Measurements from ENCODE around the gene GPATCH3. TPM values are rescaled to one million over a fixed set of nuclear protein-coding genes. Genes with fewer than 3 reads are reported as not detected.

GPATCH3 gene
- polyA plus RNA-seq, 3 donors = 14.8 to 15.0 (median 15.0) TPM

DNA sequence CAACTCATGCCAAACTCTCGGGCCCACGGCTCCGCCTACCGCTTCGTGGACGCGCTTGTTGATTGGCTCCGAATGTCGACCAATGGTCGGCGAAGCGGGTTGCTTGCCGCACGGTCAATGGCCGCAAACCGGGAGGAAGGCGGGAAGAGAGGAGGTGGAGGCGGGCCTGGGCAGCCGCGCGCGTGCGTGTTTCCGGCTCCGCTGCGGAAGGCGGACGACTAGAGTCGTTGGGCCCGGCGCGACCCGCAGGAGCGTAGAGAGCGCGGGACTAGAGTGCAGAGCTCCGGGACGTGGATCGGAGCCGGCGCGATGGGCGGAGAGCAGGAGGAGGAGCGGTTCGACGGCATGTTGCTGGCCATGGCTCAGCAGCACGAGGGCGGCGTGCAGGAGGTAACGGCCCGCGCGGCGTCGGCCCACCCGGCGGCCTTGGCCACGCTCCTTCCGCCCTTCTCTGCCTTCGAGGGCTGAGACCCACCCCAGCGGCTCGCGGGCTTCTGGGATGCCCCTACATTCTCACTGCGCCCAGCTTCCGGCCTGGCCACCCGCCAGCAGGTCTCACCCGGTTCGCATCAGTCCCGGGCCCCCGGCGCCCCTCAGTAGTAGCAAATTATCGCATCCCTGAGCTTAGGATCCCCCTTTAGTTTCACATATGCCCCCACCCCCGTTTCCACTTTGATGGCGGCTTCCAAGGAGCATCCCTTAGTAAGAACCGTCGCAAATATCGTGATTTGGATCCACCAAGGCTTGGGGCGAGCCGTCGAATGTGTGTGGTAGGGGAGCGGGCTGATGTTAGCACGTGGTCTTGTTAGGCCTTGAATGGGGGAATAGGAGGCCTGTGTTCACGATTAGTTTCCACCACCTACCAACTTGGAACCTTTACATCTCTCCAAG, 21.5 kb upstream of the GPATCH3 start, which contains the start of gene NUDC:
Gene NUDC, plus strand, starts transcription at position 204 of the 891 bp plus-strand sequence. Its CDS starts 106 bp downstream, at position 310.
- DNase-seq (ENCODE audit: extremely low read depth in 1 of 11, low read depth in 9 of 11, low spot score in 4 of 11) = peak; percentile 86 to 97 (median 93)

DNA sequence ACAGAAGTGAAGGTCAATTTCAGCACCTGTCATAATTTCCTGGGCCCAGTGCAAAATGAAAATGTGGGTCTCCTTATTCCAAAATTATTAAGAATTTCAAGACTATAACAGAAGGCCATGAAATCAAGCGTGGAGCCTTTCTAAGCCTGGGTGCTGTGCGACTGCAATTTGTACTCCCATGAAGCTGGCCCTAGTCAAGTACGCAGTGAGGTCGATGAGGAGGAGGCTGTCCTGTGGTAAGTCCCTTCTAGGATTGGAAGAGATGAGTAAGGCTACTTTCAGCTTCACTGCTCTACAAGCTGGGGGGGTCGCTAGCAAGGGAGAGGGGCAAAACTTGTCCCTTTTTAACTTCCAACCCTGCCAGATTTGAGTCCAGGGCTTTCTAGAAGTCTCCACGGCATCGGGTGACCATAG, 20.9 kb upstream of the GPATCH3 start:
- DNase-seq (ENCODE audit: extremely low read depth in 1 of 11, low read depth in 9 of 11, low spot score in 4 of 11) = no peak

DNA sequence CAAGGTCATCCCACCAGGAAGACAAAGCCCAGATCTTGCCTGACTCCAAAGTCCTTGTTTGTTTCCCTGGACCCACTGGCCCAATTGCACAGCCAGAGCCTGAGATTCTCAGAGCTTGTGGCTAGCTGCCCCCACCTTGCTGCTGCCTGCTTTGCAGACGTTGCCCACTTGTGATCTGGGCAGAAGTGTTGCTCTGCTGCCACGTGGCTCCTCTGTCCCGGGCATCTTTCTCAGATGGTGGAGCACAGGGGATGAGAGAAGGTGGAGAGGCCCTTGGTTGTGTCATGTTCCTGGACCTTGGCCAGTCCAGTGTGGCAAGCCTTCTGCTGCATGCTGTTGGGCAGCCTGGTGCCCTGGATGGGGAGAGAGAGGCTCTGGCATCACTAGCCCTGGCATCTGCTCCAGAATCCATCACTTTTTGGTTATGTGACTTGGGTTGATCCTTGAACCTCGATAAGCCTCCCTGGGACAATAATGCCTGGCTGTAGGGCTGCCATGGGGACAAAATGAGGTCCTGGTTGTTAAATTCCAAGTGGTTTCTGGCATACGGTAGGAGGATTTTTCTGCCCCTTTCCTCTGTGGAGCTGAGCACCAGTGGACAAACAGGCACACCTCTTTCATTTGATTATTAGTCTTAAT, 15.1 kb upstream of the GPATCH3 start:
- DNase-seq (ENCODE audit: extremely low read depth in 1 of 11, low read depth in 9 of 11, low spot score in 4 of 11) = no peak

DNA sequence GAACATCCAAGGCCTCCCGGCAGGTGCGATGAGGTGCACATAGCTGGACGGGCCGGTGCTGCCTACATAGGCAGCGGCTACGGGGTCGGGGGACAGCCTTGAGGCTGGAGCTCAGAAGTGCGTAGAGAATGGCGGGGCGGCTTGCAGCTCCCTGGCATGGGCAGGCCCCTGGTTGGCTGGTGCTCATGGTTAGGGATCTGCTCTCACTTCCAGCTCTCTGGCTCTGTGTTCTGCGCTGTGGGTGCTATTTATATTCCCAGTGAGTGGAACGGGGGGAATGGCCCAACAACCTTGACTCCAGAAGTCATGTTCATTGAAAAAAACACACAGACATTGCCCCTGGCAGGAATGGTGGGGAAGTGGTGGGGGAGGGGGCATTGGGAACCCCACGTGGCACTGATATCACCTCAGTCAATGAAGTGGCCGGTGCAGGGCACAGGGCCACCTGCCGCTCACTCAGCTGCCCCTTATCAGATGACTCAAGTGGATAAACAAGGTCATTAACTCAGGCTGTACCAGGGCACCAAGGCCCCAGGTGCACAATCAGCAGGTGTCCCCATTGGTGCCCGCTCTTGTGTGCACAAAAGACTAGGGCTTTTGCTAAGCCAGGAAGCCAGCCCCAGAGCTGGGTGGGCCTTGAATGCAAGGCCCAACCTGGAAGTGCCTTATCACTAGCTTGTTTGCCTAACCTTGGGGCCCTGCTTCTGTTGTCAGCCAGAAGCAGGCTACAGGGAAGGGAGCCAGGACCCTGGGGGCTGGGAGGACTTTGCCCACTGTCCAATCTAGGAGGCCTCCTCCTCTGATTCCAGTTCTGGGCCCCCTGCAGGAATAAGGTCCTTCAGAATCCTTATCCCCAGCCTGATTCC, 13.7 kb upstream of the GPATCH3 start, which contains the start of gene NR0B2:
Gene NR0B2, minus strand, starts transcription at position 222 of the 866 bp plus-strand sequence. Its CDS starts 35 bp downstream, at position 187.
- peak in 1 of 11 donors; percentile 33 for DNase-seq (ENCODE audit: extremely low read depth in 1 of 11, low read depth in 9 of 11, low spot score in 4 of 11)

DNA sequence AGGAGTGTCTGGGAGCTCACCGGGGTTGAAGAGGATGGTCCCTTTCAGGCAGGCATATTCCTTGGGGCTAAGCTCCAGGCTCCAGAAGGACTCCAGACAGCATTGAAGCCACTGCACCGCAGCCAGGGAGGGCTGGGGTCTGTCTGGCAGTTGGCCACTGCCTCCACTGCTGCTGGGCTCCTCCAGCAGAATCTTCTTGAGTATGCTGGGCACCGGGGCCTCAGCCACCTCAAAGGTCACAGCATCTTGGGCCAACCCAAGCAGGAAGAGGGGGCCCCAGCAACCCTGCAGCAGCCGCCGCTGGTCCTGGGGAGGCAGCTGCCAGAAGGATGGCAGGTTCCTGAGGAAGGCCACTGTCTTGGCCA, 13.1 kb upstream of the GPATCH3 start:
- no peak for DNase-seq (ENCODE audit: extremely low read depth in 1 of 11, low read depth in 9 of 11, low spot score in 4 of 11)

GRCh38 chr1:26912147-26912490, 11.9 kb upstream of the GPATCH3 start:
- no peak for DNase-seq (ENCODE audit: extremely low read depth in 1 of 11, low read depth in 9 of 11, low spot score in 4 of 11)

- no peak for DNase-seq (ENCODE audit: extremely low read depth in 1 of 11, low read depth in 9 of 11, low spot score in 4 of 11)
Observed at GRCh38 chr1:26911399-26912146, 11.3 kb upstream of the GPATCH3 start.

DNA sequence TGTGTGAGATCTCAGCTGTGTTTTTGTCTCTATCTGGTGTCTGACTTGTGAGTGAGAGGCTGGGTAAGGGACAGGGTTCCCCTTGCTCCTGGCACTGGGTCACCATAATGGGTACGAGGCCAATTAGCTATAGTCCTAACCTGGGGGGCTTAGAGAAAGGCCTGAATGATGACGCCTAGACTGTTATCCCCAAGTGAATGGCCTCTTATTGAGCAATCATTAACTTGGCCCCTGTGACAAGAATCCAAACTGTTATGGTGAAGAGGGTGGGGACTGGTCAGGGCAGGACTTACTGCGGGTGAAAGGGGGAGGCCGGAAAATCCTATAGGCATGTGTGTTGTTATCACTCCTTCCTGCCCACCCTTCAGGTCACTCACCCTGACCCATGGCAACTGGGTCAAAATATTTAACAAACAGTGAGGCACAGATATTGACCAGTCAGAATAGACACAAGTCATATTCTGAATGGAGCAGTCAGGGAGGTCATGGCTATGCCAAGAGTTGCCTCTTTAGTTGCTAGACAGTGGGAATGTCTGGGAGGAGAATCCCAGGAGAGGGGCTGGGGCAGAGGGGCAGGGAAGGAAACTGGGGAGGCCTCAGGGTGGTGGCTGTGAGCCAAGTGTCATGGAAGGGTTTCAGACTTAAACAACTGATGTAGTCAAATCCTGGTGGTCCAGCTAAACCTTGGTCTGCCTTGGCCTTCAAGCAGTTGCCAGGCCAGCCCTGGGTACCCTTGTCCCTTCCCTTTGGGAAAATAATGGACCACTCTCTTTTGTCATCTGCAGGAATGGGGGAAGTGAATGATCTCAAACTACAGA, 10.3 kb upstream of the GPATCH3 start:
- DNase-seq (ENCODE audit: extremely low read depth in 1 of 11, low read depth in 9 of 11, low spot score in 4 of 11) = no peak

DNA sequence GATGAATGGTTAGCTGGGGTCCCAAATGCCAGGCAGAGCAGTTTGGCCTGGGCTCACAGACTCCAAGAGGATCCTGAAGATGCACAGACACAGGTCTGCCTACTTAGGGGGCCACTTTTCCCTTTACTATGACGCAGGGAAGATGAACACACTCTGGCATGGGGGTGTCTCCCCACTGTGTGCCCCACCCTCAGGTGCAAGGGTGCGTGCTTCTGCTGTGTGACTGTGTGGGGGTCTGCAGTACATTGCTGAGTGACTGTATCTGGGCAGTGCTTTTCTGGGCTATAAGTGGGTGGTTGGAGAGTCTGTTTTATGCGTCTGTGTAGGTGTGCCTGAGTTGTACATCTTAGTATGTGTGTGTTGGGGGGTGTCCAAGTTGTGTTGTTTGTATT, 9.7 kb upstream of the GPATCH3 start:
- no peak for DNase-seq (ENCODE audit: extremely low read depth in 1 of 11, low read depth in 9 of 11, low spot score in 4 of 11)

- DNase-seq (ENCODE audit: extremely low read depth in 1 of 11, low read depth in 9 of 11, low spot score in 4 of 11) = no peak
Observed at GRCh38 chr1:26907071-26907917, 7.0 kb upstream of the GPATCH3 start.

DNA sequence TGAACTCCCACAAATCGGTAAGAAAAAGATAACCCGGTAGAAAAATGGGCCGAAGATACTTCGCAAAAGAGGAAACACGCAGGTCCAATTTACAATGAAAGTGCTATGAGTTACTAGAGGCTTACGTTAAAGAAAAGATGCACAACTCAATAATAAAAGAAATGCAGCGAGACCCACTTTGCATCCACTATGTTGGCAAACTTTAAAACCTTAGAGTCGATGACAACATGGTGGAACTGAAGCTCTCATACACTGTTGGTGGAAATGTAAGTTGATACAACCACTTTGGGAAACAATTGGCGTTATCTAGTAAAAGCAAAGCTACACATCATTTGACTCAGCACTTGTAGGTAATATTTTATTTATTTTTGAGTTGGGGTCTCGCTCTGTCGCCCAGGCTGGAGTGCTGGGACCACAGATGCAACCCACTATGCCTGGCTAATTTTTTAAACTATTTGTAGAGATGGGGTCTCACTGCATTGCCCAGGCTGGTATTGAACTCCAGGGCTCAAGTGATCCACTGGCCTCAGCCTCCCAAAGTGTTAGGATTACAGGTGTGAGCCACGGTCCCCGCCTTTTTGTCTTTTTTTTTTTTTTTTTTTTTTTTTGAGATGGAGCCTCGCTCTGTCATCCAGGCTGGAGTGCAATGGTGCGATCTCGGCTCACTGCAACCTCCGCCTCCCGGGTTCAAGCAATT, 696 bp upstream of the GPATCH3 start:
- DNase-seq (ENCODE audit: extremely low read depth in 1 of 11, low read depth in 9 of 11, low spot score in 4 of 11) = no peak

- no peak for DNase-seq (ENCODE audit: extremely low read depth in 1 of 11, low read depth in 9 of 11, low spot score in 4 of 11)
Observed at GRCh38 chr1:26897351-26897750, 2.9 kb downstream of the GPATCH3 start.

GRCh38 chr1:26894263-26894662, 6.0 kb downstream of the GPATCH3 start:
- no peak for DNase-seq (ENCODE audit: extremely low read depth in 1 of 11, low read depth in 9 of 11, low spot score in 4 of 11)

DNA sequence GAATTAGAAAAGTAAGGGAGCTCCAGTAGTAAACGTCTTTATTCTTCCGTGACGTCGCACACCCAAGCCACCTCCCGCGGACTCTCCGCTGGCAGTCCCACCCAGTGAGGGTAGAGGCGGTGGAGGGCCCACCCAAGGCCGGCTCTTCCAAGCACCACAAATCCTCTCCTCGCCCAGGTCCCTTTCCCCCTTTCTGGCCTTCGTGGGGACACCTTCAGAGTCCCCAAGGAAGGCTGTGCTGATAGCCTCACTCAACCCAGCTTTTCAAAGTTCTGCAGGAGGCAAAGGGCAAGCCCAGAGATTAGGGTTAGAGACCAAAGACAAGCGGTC, 9.8 kb downstream of the GPATCH3 start:
- no peak for DNase-seq (ENCODE audit: extremely low read depth in 1 of 11, low read depth in 9 of 11, low spot score in 4 of 11)

DNA sequence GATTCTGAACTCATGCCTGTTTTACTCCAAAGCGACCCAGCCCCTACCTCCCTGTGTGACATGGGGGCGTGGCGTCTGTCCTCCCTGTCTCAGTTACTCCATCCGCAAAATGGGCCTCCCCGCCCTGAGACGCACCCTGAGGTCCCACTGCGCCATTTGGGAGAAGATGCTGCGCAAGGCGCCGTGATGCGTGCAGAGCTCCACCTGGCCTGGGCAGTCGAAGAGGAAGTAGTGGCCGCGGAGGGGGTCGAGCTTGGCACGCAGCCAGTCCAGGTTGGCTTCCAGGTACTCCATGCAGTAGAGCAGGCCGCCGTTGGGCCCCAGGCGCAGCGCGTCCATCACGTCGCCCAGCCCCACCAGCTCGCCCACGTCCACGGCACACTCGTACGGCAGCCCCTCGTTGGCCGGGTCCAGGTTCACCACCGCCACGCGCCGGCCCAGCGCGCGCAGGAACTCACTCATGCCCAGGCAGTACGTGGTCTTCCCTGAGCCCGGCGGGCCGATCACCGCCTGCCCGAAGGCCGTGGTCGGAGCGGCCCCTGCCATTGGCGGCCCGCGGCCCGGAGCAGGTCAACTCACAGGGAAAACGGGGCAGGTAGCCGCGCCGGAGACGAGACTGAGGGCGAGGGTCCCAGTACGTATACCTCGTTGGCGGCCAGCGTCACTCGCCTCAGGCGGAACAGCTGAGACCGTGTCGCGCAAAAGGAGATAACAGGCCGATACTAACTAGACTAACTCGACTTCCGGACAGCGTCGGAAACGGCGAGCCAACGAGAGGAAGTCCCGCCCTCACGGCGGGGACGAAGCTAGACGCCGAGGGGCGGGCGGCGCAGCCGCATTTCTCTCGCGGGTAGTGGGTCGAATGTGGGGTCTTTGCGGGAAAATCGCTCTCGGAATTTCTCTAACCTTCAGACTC, 10.5 kb downstream of the GPATCH3 start, which contains the start of gene GPN2:
Gene GPN2, minus strand, starts transcription at position 733 of the 916 bp plus-strand sequence. Its CDS starts 187 bp downstream, at position 546.
- peak; percentile 64 to 82 (median 75) for DNase-seq (ENCODE audit: extremely low read depth in 1 of 11, low read depth in 9 of 11, low spot score in 4 of 11)
